Omental fat pad (tissue), 4 donors: ENCODE results near the gene UBN1. TPM values are rescaled to one million over a fixed set of nuclear protein-coding genes. Genes with fewer than 3 reads are reported as not detected.

Source experiments
- ATAC-seq: fragments of 150-250 bp; one replicate; pipeline ENCODE4 v1.9.1; 2016; ENCODE audit warnings: mild to moderate bottlenecking, moderate library complexity; ENCODE audit not compliant: low FRiP score
- DNase-seq: peaks from one replicate; pipeline ENCODE4 v3.0.0-alpha.2; 2019; ENCODE audit warnings: low spot score
- total RNA-seq, 4 donors: library from RNA; depleted of rRNA; stranded (reverse); fragments of >200 nt; gene quantifications; one replicate each; pipeline ENCODE4 v1.1.0, GENCODE V29; 2016
- TF ChIP-seq, protein P1 (sequence below), 3 donors: fragments of 450-650 bp; IDR thresholded peaks; one replicate each; pipeline ENCODE4 v1.5.1; 2016 to 2017; ENCODE audit warnings: antibody characterized with exemption in 3 of 3, mild to moderate bottlenecking in 3 of 3, moderate library complexity in 2 of 3

UBN1 gene
- total RNA-seq, 4 donors from 2014 or later = 32.8 to 67.5 (median 41.1) TPM

- DNase-seq (no peak), ATAC-seq (no peak)
- TF ChIP-seq, protein P1, sequence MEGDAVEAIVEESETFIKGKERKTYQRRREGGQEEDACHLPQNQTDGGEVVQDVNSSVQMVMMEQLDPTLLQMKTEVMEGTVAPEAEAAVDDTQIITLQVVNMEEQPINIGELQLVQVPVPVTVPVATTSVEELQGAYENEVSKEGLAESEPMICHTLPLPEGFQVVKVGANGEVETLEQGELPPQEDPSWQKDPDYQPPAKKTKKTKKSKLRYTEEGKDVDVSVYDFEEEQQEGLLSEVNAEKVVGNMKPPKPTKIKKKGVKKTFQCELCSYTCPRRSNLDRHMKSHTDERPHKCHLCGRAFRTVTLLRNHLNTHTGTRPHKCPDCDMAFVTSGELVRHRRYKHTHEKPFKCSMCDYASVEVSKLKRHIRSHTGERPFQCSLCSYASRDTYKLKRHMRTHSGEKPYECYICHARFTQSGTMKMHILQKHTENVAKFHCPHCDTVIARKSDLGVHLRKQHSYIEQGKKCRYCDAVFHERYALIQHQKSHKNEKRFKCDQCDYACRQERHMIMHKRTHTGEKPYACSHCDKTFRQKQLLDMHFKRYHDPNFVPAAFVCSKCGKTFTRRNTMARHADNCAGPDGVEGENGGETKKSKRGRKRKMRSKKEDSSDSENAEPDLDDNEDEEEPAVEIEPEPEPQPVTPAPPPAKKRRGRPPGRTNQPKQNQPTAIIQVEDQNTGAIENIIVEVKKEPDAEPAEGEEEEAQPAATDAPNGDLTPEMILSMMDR (IDR thresholded peaks at IDR 0.05) = no peak
Observed at GRCh38 chr16:4868535-4868934, 21.3 kb downstream of the UBN1 start.

- ATAC-seq (no peak), DNase-seq (no peak)
Observed at GRCh38 chr16:4869147-4869805, 22.0 kb downstream of the UBN1 start.

DNA sequence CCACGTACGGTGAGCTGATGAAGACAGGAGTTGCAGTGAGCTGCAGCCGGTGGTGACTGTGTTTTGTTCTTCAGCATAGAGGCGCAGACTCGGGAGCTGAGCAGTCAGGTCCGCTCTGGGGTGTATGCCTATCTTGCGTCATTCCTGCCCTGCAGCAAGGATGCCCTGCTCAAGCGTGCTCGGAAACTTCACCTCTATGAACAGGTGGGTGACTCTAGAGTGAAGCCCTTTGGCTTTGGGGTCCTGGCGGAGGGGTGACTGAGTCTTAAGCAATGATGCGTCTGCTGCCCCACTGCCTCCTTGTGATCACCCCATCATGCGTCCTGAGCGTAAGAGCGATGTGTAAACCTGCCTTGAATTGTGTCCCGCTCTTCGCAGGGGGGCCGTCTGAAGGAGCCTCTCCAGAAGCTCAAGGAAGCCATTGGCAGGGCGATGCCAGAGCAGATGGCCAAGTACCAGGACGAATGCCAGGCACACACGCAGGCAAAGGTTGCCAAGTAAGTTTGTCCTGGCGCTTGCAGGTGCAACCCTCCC is 22.9 kb downstream of the UBN1 start:
- DNase-seq (no peak), ATAC-seq (no peak)
- TF ChIP-seq, protein P1 (IDR thresholded peaks at IDR 0.05) = no peak

More at GRCh38 chr16:4869147-4869805, 22.0 kb downstream of the UBN1 start:
- TF ChIP-seq, protein P1 (IDR thresholded peaks at IDR 0.05) = no peak

DNA sequence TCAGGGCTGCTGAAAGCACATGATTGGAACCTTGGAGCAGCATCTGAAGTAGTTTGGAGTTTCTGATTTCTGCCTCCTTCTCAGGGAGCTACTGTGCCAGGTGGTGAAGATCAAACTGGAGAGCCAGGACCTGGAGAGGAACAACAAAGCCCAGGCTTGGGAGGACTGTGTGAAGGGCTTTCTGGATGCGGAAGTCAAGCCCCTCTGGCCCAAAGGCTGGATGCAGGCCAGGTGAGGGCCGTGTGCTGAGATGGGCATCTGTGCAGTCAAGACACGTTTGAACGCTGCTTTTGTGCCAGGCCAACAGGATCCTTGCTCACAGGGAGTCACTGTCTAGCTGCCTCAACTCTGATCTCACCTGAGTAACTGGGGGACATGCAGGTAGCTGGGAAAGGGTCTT is 23.8 kb downstream of the UBN1 start:
- no peak for ATAC-seq
- TF ChIP-seq, protein P1 (IDR thresholded peaks at IDR 0.05) = no peak
- DNase-seq = no peak

GRCh38 chr16:4873091-4873490 is 25.8 kb downstream of the UBN1 start:
- DNase-seq = no peak
- ATAC-seq = no peak
- TF ChIP-seq, protein P1 (IDR thresholded peaks at IDR 0.05) = no peak

GRCh38 chr16:4874666-4875065 is 27.4 kb downstream of the UBN1 start:
- ATAC-seq = no peak

More at GRCh38 chr16:4874666-4875065, 27.4 kb downstream of the UBN1 start:
- TF ChIP-seq, protein P1 (IDR thresholded peaks at IDR 0.05) = no peak
- no peak for DNase-seq
